Activated CD8-positive, alpha-beta memory T cell treated with anti-CD3 and anti-CD28 coated beads, Interleukin-2, amount 10 ng/mL, durations not matched to agents 7 days and 5 days (primary cell): ENCODE data around the gene RGP1. TPM values are rescaled to one million over a fixed set of nuclear protein-coding genes. Genes with fewer than 3 reads are reported as not detected.
A peak's percentile ranks its signal among the peaks of the same experiment; 100 is the strongest.

Source experiments
- ATAC-seq: fragments of 150-1000 bp; cut with Tn5 transposase; one replicate; pipeline ENCODE4 v1.10.0; 2021; ENCODE audit warnings: moderate library complexity
- CTCF ChIA-PET: fragments of 350-600 bp; sonication (Branson Sonifier 250); formaldehyde crosslinking; loops from one replicate; lab custom pipeline; 2021; ENCODE audit warnings: antibody characterized with exemption; lab: Charles Lee
- DNase-seq: peaks from one replicate; pipeline ENCODE4 v3.0.0-alpha.2; 2020
- H3K27ac Mint-ChIP-seq: one replicate; pipeline ENCODE4 v1.8.0; 2021; ENCODE audit warnings: mild to moderate bottlenecking, mixed read lengths
- H3K27me3 Mint-ChIP-seq: one replicate; pipeline ENCODE4 v1.8.0; 2021; ENCODE audit warnings: mixed read lengths
- H3K36me3 Mint-ChIP-seq: one replicate; pipeline ENCODE4 v1.8.0; 2021; ENCODE audit warnings: mild to moderate bottlenecking, mixed read lengths
- H3K4me1 Mint-ChIP-seq: one replicate; pipeline ENCODE4 v1.8.0; 2021; ENCODE audit warnings: mixed read lengths
- H3K4me3 Mint-ChIP-seq: one replicate; pipeline ENCODE4 v1.8.0; 2021; ENCODE audit warnings: mild to moderate bottlenecking, moderate library complexity, mixed read lengths
- H3K9me3 Mint-ChIP-seq: one replicate; pipeline ENCODE4 v1.8.0; 2022; ENCODE audit warnings: low read depth, mixed read lengths
- total RNA-seq, 2 experiments: library from RNA; stranded (reverse); gene quantifications; one replicate each; pipeline ENCODE4 v1.2.3, GENCODE V29; 2021

The RGP1 gene
- total RNA-seq, 2 experiments from 2014 or later: 21.0 to 23.6 TPM

- DNase-seq (no peak), ATAC-seq (no peak)
- no peak overlapping the region for H3K27ac Mint-ChIP-seq
- CTCF ChIA-PET: interaction anchor here (0.6 to 4.5 kb wide), 2 partner anchors 8 to 112 kb away, joined by 3 to 12 read pairs; no protein-coding TSS in a partner anchor
- H3K4me1 Mint-ChIP-seq: no peaks in the 10 kb centered on the region
- no peaks in the 10 kb centered on the region for H3K9me3 Mint-ChIP-seq
- H3K4me3 Mint-ChIP-seq: no peak overlapping the region
- H3K36me3 Mint-ChIP-seq: no peaks in the 10 kb centered on the region
- H3K27me3 Mint-ChIP-seq: no peaks in the 10 kb centered on the region
These were observed 20.7 kb downstream of the RGP1 start for GRCh38 chr9:35769763-35770162.

GRCh38 chr9:35771075-35771433, 22.0 kb downstream of the RGP1 start:
- no peaks in the 10 kb centered on the region for H3K36me3 Mint-ChIP-seq
- no peak overlapping the region for H3K27ac Mint-ChIP-seq
- DNase-seq (no peak), ATAC-seq (no peak)
- no peaks in the 10 kb centered on the region for H3K27me3 Mint-ChIP-seq
- no peaks in the 10 kb centered on the region for H3K9me3 Mint-ChIP-seq
- no peaks in the 10 kb centered on the region for H3K4me1 Mint-ChIP-seq
- CTCF ChIA-PET: interaction anchor here (0.9 to 4.5 kb wide), 4 partner anchors 12 to 111 kb away, joined by 3 to 12 read pairs (median 5); no protein-coding TSS in a partner anchor
- H3K4me3 Mint-ChIP-seq: no peak overlapping the region

DNA sequence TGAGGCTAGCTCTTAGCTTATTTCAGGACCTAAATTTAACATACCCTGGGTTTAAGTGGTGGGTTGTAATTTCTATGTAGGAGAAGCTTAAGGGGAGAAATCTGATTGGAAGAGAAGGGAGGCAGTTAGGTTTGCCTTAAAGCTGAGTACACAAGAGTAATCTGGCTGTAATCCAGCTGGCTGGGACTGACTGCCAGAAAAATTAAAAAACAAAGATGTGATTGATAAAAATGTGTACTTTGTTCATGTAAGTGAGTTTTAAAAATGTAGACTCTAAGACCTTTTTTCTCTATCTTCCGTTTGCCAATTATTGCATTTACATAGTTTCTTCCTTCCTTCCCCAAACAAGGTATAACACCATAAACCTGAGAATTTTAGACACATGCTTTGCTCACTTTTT, 22.4 kb downstream of the RGP1 start:
- no peaks in the 10 kb centered on the region for H3K27me3 Mint-ChIP-seq
- no peak overlapping the region for H3K4me3 Mint-ChIP-seq
- DNase-seq: no peak
- CTCF ChIA-PET: interaction anchor here (1.3 to 4.5 kb wide), 3 partner anchors 11 to 111 kb away, joined by 3 to 12 read pairs (median 7); no protein-coding TSS in a partner anchor
- H3K36me3 Mint-ChIP-seq: no peaks in the 10 kb centered on the region
- no peaks in the 10 kb centered on the region for H3K9me3 Mint-ChIP-seq
- no peak overlapping the region for H3K27ac Mint-ChIP-seq
- H3K4me1 Mint-ChIP-seq: no peaks in the 10 kb centered on the region
- no peak for ATAC-seq

DNA sequence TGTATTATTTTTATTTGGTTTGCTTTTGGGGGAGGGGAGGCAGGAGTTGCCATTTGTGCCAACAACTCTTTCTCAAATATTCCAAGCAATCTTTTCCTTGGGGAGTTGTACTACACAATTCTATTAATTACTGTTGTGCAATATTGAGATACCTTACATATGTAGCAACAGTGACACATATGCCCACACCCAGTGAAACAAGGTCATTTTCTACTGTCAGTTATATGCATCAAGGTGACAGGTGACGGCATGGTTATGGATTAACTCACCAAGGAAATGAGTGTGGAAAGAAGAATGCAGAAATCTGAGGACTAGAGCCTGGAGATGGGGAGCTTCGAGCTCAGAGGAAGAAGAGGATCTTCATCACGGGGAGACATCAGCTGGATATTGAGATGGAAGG, 22.9 kb downstream of the RGP1 start:
- H3K9me3 Mint-ChIP-seq: no peaks in the 10 kb centered on the region
- H3K36me3 Mint-ChIP-seq: no peaks in the 10 kb centered on the region
- CTCF ChIA-PET: interaction anchor here (1.3 to 4.5 kb wide), 4 partner anchors 11 to 110 kb away, joined by 3 to 12 read pairs (median 7); no protein-coding TSS in a partner anchor
- ATAC-seq (no peak), DNase-seq (no peak)
- no peak overlapping the region for H3K4me3 Mint-ChIP-seq
- H3K27me3 Mint-ChIP-seq: no peaks in the 10 kb centered on the region
- no peaks in the 10 kb centered on the region for H3K4me1 Mint-ChIP-seq
- no peak overlapping the region for H3K27ac Mint-ChIP-seq

DNA sequence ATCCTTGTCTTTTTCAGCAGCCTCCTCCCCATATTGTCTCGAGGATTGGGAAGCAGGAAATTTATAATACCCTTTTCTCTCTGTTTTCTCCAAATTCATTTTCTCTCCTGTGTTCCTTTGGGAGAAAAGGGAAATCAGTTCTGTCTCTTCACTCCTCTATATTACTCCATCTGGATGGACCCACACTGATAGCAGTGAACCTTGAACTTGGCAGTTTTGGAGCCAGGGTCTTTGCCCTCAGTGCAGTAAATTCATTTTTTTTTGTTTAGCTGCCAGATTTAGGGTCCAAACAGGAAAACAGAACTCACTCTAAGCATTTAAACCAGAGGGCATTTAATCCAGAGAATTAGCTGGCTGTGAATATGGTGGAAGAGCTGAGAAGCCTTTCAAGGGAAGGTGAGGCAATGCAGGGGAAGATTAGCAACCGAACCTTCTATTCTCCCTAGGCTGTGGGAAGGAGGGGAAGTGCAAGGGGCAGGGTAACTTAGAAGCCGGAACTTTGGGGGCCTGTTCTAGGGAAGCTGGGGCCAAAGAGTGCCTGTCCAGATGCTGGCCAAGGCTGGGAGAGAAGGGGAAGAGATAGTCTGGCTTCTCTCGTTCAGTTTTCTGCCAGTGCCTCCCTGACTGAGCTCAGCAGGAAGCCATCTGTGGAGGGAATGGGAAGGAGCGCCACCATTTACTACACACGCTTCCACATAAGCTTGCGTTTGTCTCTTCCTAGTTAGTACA, 26.0 kb downstream of the RGP1 start:
- DNase-seq (no peak), ATAC-seq (no peak)
- no peaks in the 10 kb centered on the region for H3K9me3 Mint-ChIP-seq
- CTCF ChIA-PET: interaction anchor here (0.6 to 1.9 kb wide), 6 partner anchors 15 to 668 kb away, joined by 3 to 11 read pairs (median 4); no protein-coding TSS in a partner anchor
- peaks cover 2% of the 10 kb centered on the region for H3K4me1 Mint-ChIP-seq
- H3K36me3 Mint-ChIP-seq: peaks cover 3% of the 10 kb centered on the region
- H3K27me3 Mint-ChIP-seq: no peaks in the 10 kb centered on the region
- H3K27ac Mint-ChIP-seq: peak overlapping the region; percentile 41
- no peak overlapping the region for H3K4me3 Mint-ChIP-seq

DNA sequence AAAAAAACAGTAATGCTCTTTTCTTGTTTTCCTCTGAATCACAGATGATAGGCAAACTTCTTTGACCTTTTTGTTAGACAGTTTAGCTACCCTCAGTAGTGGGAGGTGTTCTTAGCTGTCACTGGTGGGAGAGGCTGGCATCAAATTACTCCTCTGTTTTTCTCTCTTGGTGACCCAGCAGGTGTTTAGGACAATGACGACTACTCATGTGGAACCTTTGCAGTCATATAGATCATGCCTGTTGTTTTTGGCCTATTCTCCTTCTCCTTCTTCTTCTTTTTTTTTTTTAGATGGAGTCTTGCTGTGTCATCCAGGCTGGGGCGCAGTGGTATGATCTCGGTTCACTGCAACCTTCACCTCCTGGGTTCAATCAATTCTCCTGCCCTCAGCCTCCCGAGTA, 26.9 kb downstream of the RGP1 start:
- no peaks in the 10 kb centered on the region for H3K27me3 Mint-ChIP-seq
- H3K36me3 Mint-ChIP-seq: peaks cover 8% of the 10 kb centered on the region
- H3K4me3 Mint-ChIP-seq: no peak overlapping the region
- CTCF ChIA-PET: interaction anchor here (0.7 to 1.9 kb wide), 5 partner anchors 14 to 106 kb away, joined by 3 to 11 read pairs (median 4); no protein-coding TSS in a partner anchor
- DNase-seq (no peak), ATAC-seq (no peak)
- no peak overlapping the region for H3K27ac Mint-ChIP-seq
- H3K9me3 Mint-ChIP-seq: no peaks in the 10 kb centered on the region
- peaks cover 2% of the 10 kb centered on the region for H3K4me1 Mint-ChIP-seq

GRCh38 chr9:35778496-35778895, 29.4 kb downstream of the RGP1 start:
- peaks cover 2% of the 10 kb centered on the region for H3K4me1 Mint-ChIP-seq
- no peaks in the 10 kb centered on the region for H3K9me3 Mint-ChIP-seq
- no peak overlapping the region for H3K4me3 Mint-ChIP-seq
- peaks cover 12% of the 10 kb centered on the region for H3K36me3 Mint-ChIP-seq
- H3K27ac Mint-ChIP-seq: no peak overlapping the region
- ATAC-seq (no peak), DNase-seq (no peak)
- CTCF ChIA-PET: interaction anchor here (0.7 to 2.1 kb wide), 5 partner anchors 8 to 104 kb away, joined by 3 to 7 read pairs (median 3); no protein-coding TSS in a partner anchor
- H3K27me3 Mint-ChIP-seq: no peaks in the 10 kb centered on the region

DNA sequence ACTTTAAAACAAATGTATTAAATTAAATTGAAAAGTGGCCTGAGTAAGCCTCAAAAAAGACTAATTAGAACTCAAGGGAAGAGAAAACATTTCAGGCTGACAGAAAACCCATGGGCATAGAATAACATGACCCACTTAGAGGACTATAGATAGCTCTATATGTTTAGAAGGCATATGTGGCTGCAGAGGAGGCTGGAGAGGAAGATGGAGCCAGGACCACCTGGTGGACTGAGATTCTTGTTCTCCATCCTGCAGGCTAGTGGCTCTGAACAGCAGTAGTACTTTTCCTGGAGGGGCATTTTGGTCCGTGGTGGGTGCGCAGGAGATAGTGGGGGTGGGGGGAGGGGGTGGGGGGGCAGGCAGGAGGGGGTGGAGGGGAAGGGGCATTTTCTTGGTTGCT, 32.0 kb downstream of the RGP1 start:
- Mint-ChIP-seq H3K4me1 (peaks cover 2% of the 10 kb centered on the region), H3K27me3 (no peaks in the 10 kb centered on the region), H3K9me3 (no peaks in the 10 kb centered on the region), H3K4me3 (no peak overlapping the region), H3K36me3 (peaks cover 20% of the 10 kb centered on the region), H3K27ac (no peak overlapping the region)
- CTCF ChIA-PET: interaction anchor here (1.4 kb wide), 1 partner anchor 9 kb away, joined by 5 read pairs; no protein-coding TSS in a partner anchor
- DNase-seq: no peak
- no peak for ATAC-seq

GRCh38 chr9:35783418-35783817, 34.3 kb downstream of the RGP1 start:
- Mint-ChIP-seq H3K4me3 (no peak overlapping the region), H3K27ac (no peak overlapping the region), H3K9me3 (no peaks in the 10 kb centered on the region), H3K36me3 (peaks cover 18% of the 10 kb centered on the region), H3K4me1 (no peaks in the 10 kb centered on the region), H3K27me3 (no peaks in the 10 kb centered on the region)
- CTCF ChIA-PET: interaction anchor here (0.7 to 1.2 kb wide), 3 partner anchors 12 to 99 kb away, joined by 3 to 4 read pairs (median 3); no protein-coding TSS in a partner anchor
- ATAC-seq: no peak
- no peak for DNase-seq

DNA sequence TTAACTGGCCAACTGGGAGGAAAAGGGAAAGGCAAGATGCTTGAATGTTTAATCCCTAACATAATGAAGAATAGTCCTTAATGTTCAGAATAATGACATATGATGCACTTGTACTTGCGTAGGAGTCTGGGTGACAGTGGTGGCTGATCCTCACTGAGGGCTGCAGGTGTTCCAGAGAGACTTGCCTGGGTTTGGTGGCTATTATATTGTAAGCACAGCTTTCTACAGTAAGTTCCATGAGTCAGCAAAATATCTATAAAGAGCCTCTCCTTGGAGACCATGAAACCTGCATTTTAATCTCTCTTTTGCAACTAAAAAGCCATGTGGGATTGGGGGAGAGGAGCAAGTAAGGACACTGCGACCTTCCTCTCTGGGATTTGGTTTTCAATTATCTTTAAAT, 40.5 kb downstream of the RGP1 start:
- peaks cover 2% of the 10 kb centered on the region for H3K36me3 Mint-ChIP-seq
- no peaks in the 10 kb centered on the region for H3K27me3 Mint-ChIP-seq
- ATAC-seq: no peak
- no peak overlapping the region for H3K4me3 Mint-ChIP-seq
- H3K9me3 Mint-ChIP-seq: no peaks in the 10 kb centered on the region
- H3K4me1 Mint-ChIP-seq: peaks cover 8% of the 10 kb centered on the region
- CTCF ChIA-PET: interaction anchor here (0.6 to 3.7 kb wide), 34 partner anchors 8 to 169 kb away, joined by 3 to 76 read pairs (median 5); partner anchors contain the start of genes CREB3, FAM221B, GBA2 and HINT2
- no peak for DNase-seq
- H3K27ac Mint-ChIP-seq: no peak overlapping the region

DNA sequence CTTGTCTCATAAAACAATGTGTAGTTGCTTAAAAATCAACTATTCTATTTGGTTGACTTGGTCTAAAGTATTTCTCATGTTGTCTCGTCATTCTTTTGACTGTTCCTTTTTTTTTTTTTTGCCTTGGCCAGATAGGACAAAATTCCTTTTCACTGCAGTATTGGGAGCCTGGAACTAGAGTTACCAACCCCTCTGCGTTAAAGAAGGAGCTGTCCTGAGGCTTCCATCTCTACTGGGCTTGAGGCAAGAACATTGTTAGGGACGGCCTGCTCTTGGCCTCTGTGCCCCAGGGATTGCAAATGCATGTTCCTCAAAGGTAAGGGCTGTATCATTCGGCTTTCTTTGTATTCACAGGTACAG, 40.9 kb downstream of the RGP1 start:
- Mint-ChIP-seq H3K36me3 (peaks cover 2% of the 10 kb centered on the region), H3K27ac (no peak overlapping the region), H3K9me3 (no peaks in the 10 kb centered on the region), H3K4me1 (peaks cover 10% of the 10 kb centered on the region), H3K4me3 (no peak overlapping the region), H3K27me3 (no peaks in the 10 kb centered on the region)
- ATAC-seq (peak; percentile 16), DNase-seq (no peak)
- CTCF ChIA-PET: interaction anchor here (0.6 to 3.7 kb wide), 33 partner anchors 8 to 169 kb away, joined by 3 to 76 read pairs (median 5); partner anchors contain the start of genes CREB3, FAM221B, GBA2 and HINT2

DNA sequence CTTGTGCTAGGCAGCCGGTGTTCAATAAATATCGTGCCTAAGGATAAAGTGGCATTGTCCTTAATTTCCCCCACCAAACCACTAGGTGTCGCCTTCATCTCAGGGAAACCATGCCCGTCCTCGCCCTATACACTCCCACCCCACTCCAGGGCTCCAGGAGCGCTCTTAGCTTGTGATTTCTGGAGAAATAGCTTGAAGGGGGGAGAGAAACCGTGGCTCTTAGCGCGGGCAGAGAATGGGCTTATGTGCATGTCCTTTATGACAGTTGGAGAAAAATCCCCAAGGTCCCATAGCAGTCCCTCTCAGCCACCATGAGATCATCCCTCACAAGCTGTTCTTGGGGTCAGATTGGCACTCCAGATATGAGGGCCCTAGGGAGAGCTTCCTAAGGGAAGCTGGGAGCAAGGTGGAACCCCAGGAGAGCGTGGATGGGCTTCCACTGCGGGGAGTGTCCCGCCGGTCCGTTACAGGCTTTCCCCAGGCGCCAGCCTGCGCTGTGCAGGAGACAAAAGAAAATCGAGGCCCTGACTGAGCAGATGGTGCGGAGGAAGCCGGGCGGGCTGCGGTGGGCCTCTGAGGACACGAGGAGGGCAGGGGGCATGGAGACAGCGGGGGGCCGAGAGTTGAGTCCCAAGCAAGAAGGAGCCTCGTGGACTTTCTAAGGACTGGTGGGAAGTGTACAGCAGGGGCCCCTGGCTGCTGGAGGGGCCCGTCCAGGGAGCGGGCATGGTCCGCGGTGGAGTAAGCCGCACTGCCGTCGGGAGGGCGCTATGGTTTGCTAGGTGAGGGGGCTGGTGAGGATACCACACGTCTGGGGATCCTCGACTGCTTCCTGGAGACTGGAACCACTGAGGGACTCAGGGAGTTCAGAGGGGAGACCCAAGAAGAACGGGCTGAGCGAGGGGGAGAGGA, 41.6 kb downstream of the RGP1 start:
- Mint-ChIP-seq H3K27ac (no peak overlapping the region), H3K36me3 (peaks cover 1% of the 10 kb centered on the region), H3K4me3 (no peak overlapping the region), H3K4me1 (peaks cover 11% of the 10 kb centered on the region), H3K27me3 (no peaks in the 10 kb centered on the region), H3K9me3 (no peaks in the 10 kb centered on the region)
- ATAC-seq: peak; percentile 89
- peak; percentile 69 for DNase-seq
- CTCF ChIA-PET: interaction anchor here (0.6 to 3.7 kb wide), 34 partner anchors 9 to 170 kb away, joined by 3 to 76 read pairs (median 4); partner anchors contain the start of genes CREB3, FAM221B, GBA2 and HINT2
